Measurements from ENCODE around the gene DISC1.

DISC1 gene

GRCh38 chr1:231918239-231919015 lies 291.8 kb downstream of the DISC1 start:
- DNase-seq = no peak

GRCh38 chr1:231919239-231919885 lies 292.8 kb downstream of the DISC1 start:
- no peak for DNase-seq

GRCh38 chr1:231919886-231920285 lies 293.3 kb downstream of the DISC1 start:
- no peak for DNase-seq

GRCh38 chr1:231921646-231922345 lies 295.2 kb downstream of the DISC1 start:
- DNase-seq = no peak

GRCh38 chr1:231923491-231924041 lies 297.0 kb downstream of the DISC1 start:
- no peak for DNase-seq

- DNase-seq = no peak
Observed at GRCh38 chr1:231924180-231924579, 297.6 kb downstream of the DISC1 start.

- DNase-seq = no peak
Observed at GRCh38 chr1:231925864-231926263, 299.3 kb downstream of the DISC1 start.

GRCh38 chr1:231926340-231926739 lies 299.8 kb downstream of the DISC1 start:
- no peak for DNase-seq

- DNase-seq = no peak
Observed at GRCh38 chr1:231926933-231927332, 300.3 kb downstream of the DISC1 start.

- DNase-seq = no peak
Observed at GRCh38 chr1:231927431-231927830, 300.8 kb downstream of the DISC1 start.

GRCh38 chr1:231929311-231929710 lies 302.7 kb downstream of the DISC1 start:
- no peak for DNase-seq

- no peak for DNase-seq
Observed at GRCh38 chr1:231930257-231930947, 303.8 kb downstream of the DISC1 start.

GRCh38 chr1:231931146-231931545 lies 304.6 kb downstream of the DISC1 start:
- no peak for DNase-seq

- DNase-seq = peak; percentile 88
Observed at GRCh38 chr1:231931846-231932454, 305.4 kb downstream of the DISC1 start.

GRCh38 chr1:231933711-231934626 lies 307.4 kb downstream of the DISC1 start:
- no peak for DNase-seq

- no peak for DNase-seq
Observed at GRCh38 chr1:231934797-231935196, 308.2 kb downstream of the DISC1 start.

- no peak for DNase-seq
Observed at GRCh38 chr1:231935856-231936255, 309.3 kb downstream of the DISC1 start.

- DNase-seq = no peak
Observed at GRCh38 chr1:231936983-231937775, 310.6 kb downstream of the DISC1 start.

GRCh38 chr1:231938211-231938610 lies 311.6 kb downstream of the DISC1 start:
- DNase-seq = no peak

GRCh38 chr1:231938711-231939110 lies 312.1 kb downstream of the DISC1 start:
- DNase-seq = no peak

GRCh38 chr1:231939118-231939517 lies 312.5 kb downstream of the DISC1 start:
- no peak for DNase-seq

Data from activated CD8-positive, alpha-beta memory T cell treated with anti-CD3 and anti-CD28 coated beads for 24 hours (primary cell).